Measurements from ENCODE around the gene UBAC1.

GRCh38 chr9:135919318-135919890 is 41.8 kb downstream of the UBAC1 start:
- TF ChIP-seq SPI1 (IDR thresholded peaks at IDR 0.05; ENCODE audit: borderline replicate concordance, low read depth) (no peak), CTCF (IDR thresholded peaks at IDR 0.05; ENCODE audit: insufficient read depth, low read length) (no peak), POLR2AphosphoS5 (IDR thresholded peaks at IDR 0.05; ENCODE audit: low read depth) (no peak), REST (IDR thresholded peaks at IDR 0.05; ENCODE audit: insufficient replicate concordance, low read depth) (no peak), GABPA (IDR thresholded peaks at IDR 0.05; ENCODE audit: low read depth) (no peak)

Data from HL-60 (cell line).